Activated naive CD8-positive, alpha-beta T cell treated with anti-CD3 and anti-CD28 coated beads for 36 hours (primary cell): ENCODE measurements around the gene IBTK. TPM values are rescaled to one million over a fixed set of nuclear protein-coding genes. Genes with fewer than 3 reads are reported as not detected.
"Not testable (repeated sequence)": the region's sequence is repeated elsewhere in the genome, so short reads cannot be mapped to it uniquely, and the experiment has no call there.

Experiments
- DNase-seq: peaks from one replicate; pipeline ENCODE4 v3.0.0; 2021
- H3K27ac Mint-ChIP-seq: one replicate; pipeline ENCODE4 v1.8.0; 2022; ENCODE audit warnings: mild to moderate bottlenecking, moderate library complexity, mixed read lengths
- H3K27me3 Mint-ChIP-seq: one replicate; pipeline ENCODE4 v1.8.0; 2022; ENCODE audit warnings: mild to moderate bottlenecking, mixed read lengths
- H3K36me3 Mint-ChIP-seq: one replicate; pipeline ENCODE4 v1.8.0; 2021; ENCODE audit warnings: mild to moderate bottlenecking, mixed read lengths
- H3K4me1 Mint-ChIP-seq: one replicate; pipeline ENCODE4 v1.8.0; 2021; ENCODE audit warnings: mixed read lengths
- H3K4me3 Mint-ChIP-seq: one replicate; pipeline ENCODE4 v1.8.0; 2022; ENCODE audit warnings: mild to moderate bottlenecking, moderate library complexity, mixed read lengths
- H3K9me3 Mint-ChIP-seq: one replicate; pipeline ENCODE4 v1.8.0; 2022; ENCODE audit warnings: mixed read lengths
- total RNA-seq, 2 experiments: library from RNA; stranded (reverse); gene quantifications; one replicate each; pipeline ENCODE4 v1.2.3, GENCODE V29; 2021

IBTK gene
- total RNA-seq, 2 experiments from 2014 or later = 25.7 to 27.0 TPM

DNA sequence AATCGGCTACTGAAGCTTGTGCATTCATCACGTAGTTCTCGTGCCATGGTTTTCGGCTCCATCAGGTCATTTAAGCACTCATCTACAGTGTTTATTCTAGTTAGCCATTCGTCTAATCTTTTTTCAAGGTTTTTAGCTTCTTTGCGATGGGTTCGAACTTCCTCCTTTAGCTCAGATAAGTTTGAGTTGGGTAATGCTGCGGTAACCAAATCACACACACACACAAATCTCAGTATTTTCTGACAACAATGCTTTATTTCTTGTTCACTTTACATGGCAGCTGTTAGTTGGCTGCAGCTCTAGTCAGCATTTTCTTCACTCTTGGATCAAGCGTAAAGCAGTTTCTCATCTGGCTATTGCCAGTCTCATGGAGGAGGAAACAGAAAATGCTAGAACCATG is 118.6 kb downstream of the IBTK start:
- H3K27ac Mint-ChIP-seq, DNase-seq, H3K36me3 Mint-ChIP-seq, H3K27me3 Mint-ChIP-seq, H3K4me1 Mint-ChIP-seq, H3K9me3 Mint-ChIP-seq, H3K4me3 Mint-ChIP-seq: not testable (repeated sequence)

GRCh38 chr6:82123632-82124031 is 123.9 kb downstream of the IBTK start:
- peaks cover 2% of the 10 kb centered on the region for H3K9me3 Mint-ChIP-seq
- peaks cover 3% of the 10 kb centered on the region for H3K27me3 Mint-ChIP-seq
- no peaks in the 10 kb centered on the region for H3K36me3 Mint-ChIP-seq
- H3K4me3 Mint-ChIP-seq = no peak overlapping the region
- no peaks in the 10 kb centered on the region for H3K4me1 Mint-ChIP-seq
- DNase-seq = no peak
- no peak overlapping the region for H3K27ac Mint-ChIP-seq

Other genes starting within 250 kb of the IBTK start
- not detected for gene TPBG, start 116.1 kb upstream of the IBTK start, total RNA-seq